ENCODE results near the gene TRAPPC3L. TPM values are rescaled to one million over a fixed set of nuclear protein-coding genes. Genes with fewer than 3 reads are reported as not detected.

Gene TRAPPC3L
- total RNA-seq, 1 experiment from 2014 or later: not detected

DNA sequence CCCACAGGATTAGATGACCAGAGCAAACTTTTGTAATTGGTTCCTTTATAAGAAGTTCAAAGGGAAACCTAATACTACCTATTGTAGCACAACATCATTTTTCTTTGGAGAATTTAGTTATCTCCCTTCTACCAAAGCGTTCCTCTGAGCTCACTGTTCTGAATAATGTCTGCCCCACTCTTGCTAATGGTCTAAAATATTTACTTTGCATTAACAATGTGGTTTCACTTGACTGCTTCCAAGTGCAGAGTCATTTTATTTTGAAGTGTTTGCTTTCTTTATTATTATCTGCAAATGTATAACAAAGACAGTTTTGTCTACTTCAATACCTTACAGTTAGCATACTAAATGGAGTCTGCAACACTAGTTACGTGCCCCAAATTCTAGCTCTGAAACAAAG, 15.0 kb downstream of the TRAPPC3L start:
- Mint-ChIP-seq H3K4me3 (ENCODE audit: unreplicated experiment) (peak overlapping the region; percentile 60), H3K27ac (ENCODE audit: unreplicated experiment) (no peak overlapping the region), H3K9me3 (ENCODE audit: unreplicated experiment) (no peaks in the 10 kb centered on the region), H3K4me1 (ENCODE audit: low read depth, unreplicated experiment) (peaks cover 37% of the 10 kb centered on the region), H3K36me3 (ENCODE audit: insufficient read depth, unreplicated experiment) (peaks cover 5% of the 10 kb centered on the region), H3K27me3 (ENCODE audit: insufficient read depth, unreplicated experiment) (no peaks in the 10 kb centered on the region)
- Histone ChIP-seq H3K36me3 (ENCODE audit: control insufficient read depth, insufficient read depth, low read length) (no peaks in the 10 kb centered on the region), H3K9me3 (no peaks in the 10 kb centered on the region), H3K4me1 (peaks cover 49% of the 10 kb centered on the region), H3K4me3 (ENCODE audit: low read depth, low read length) (no peak overlapping the region), H3K27me3 (replicated peaks; ENCODE audit: control insufficient read depth, insufficient read depth, low read length) (no peaks in the 10 kb centered on the region)
- ChIA-PET POLR2A (interaction anchor here (1.0 kb wide), 1 partner anchor 19 kb away, joined by 4 read pairs; the partner anchor contains the start of gene CALHM5), CTCF (interaction anchor here (1.6 kb wide), 2 partner anchors 19 to 243 kb away, joined by 6 to 14 read pairs; partner anchors contain the start of gene CALHM5)
- DNase-seq: no peak
- intact Hi-C loops (cut with micrococcal nuclease; ENCODE audit: unreplicated experiment): loop anchor here (10.0 kb wide), 1 partner anchor 314 kb away; no protein-coding TSS in a partner anchor
- TF ChIP-seq, protein P1, sequence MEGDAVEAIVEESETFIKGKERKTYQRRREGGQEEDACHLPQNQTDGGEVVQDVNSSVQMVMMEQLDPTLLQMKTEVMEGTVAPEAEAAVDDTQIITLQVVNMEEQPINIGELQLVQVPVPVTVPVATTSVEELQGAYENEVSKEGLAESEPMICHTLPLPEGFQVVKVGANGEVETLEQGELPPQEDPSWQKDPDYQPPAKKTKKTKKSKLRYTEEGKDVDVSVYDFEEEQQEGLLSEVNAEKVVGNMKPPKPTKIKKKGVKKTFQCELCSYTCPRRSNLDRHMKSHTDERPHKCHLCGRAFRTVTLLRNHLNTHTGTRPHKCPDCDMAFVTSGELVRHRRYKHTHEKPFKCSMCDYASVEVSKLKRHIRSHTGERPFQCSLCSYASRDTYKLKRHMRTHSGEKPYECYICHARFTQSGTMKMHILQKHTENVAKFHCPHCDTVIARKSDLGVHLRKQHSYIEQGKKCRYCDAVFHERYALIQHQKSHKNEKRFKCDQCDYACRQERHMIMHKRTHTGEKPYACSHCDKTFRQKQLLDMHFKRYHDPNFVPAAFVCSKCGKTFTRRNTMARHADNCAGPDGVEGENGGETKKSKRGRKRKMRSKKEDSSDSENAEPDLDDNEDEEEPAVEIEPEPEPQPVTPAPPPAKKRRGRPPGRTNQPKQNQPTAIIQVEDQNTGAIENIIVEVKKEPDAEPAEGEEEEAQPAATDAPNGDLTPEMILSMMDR (IDR thresholded peaks at IDR 0.05; ENCODE audit: insufficient read depth in 1 of 2, low read depth in 1 of 2, low read length in 1 of 2, severe bottlenecking in 1 of 2, unreplicated experiment in 1 of 2): no peak
- no TSS peak for BruUV-seq (replicated peaks)

DNA sequence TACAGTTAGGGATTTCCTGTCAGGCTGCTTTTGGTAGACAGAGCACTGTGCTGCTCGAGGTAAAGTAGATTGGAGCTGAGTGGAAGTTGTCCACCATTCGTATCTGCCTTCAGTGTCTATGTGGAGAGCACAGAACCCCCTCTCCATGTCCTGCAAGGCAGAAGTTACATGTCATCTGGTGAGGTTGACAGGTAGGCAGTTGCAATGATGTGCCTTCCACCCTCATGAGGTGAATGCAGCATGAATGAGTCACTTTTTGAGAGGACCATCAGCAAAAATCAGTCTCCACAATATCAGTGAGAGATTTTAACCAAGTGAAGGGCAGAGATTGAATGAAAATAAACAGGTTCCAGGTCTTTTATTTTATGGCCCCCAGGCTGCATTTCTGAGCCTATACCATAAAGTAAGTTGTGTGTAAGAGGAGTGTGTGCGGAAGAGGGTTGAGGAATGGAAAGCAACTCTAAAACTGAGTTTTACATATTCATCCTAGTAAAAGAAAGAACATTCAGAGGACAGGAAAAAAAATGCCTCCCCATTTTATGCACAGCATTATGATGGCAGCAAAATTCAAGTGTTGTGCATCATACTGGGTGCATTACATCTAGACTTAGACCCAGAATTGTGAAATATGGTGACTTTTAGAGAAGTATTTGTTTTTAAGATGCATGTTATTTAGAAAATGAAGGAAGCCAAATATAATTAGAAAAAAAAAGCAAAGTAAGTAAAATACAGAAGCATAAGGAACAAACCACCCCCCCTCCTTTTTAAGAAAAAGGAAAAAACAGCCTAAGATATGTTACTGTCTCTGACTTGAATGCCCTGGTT, 15.8 kb downstream of the TRAPPC3L start:
- ChIA-PET POLR2A (interaction anchor here (1.0 kb wide), 1 partner anchor 18 kb away, joined by 4 read pairs; the partner anchor contains the start of gene CALHM5), CTCF (interaction anchor here (0.9 to 1.6 kb wide), 3 partner anchors 18 to 242 kb away, joined by 3 to 14 read pairs (median 6); partner anchors contain the start of gene CALHM5)

DNA sequence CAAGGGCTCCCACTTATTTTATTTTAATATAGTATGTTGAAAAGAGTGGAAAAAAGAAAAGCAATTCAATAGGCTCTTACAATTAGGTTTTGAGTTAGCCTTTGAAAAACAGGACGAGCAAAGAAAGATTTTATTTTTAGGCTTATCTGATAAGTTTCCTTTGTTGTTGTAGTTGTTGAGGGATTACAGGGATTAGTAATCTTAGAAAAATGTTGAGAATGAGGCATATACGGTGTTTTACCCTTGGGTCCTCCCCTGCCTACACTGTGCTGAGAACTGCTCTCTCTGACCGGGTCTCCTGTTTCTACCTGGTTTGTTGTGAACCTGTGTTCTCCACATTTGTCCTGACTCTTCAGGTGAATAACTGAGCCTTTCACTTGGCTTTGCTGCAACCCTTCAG, 16.7 kb downstream of the TRAPPC3L start:
- H3K9me3 ChIP-seq: no peaks in the 10 kb centered on the region
- H3K36me3 Mint-ChIP-seq (ENCODE audit: insufficient read depth, unreplicated experiment): peaks cover 5% of the 10 kb centered on the region
- ChIA-PET POLR2A (no interaction called here), CTCF (interaction anchor here (0.9 kb wide), 1 partner anchor 17 kb away, joined by 3 read pairs; the partner anchor contains the start of gene CALHM5)
- peak overlapping the region; percentile 17 for H3K27ac Mint-ChIP-seq (ENCODE audit: unreplicated experiment)
- no peaks in the 10 kb centered on the region for H3K9me3 Mint-ChIP-seq (ENCODE audit: unreplicated experiment)
- peaks cover 37% of the 10 kb centered on the region for H3K4me1 Mint-ChIP-seq (ENCODE audit: low read depth, unreplicated experiment)
- BruUV-seq (replicated peaks): no TSS peak
- intact Hi-C loops (cut with micrococcal nuclease; ENCODE audit: unreplicated experiment): loop anchor here (1.0 kb wide), 1 partner anchor 17 kb away; the partner anchor contains the start of gene CALHM5
- H3K4me1 ChIP-seq: peaks cover 47% of the 10 kb centered on the region
- TF ChIP-seq, protein P1 (IDR thresholded peaks at IDR 0.05; ENCODE audit: insufficient read depth in 1 of 2, low read depth in 1 of 2, low read length in 1 of 2, severe bottlenecking in 1 of 2, unreplicated experiment in 1 of 2): no peak
- no peaks in the 10 kb centered on the region for H3K27me3 ChIP-seq (replicated peaks; ENCODE audit: control insufficient read depth, insufficient read depth, low read length)
- peak; percentile 58 to 60 for DNase-seq
- H3K36me3 ChIP-seq (ENCODE audit: control insufficient read depth, insufficient read depth, low read length): no peaks in the 10 kb centered on the region
- H3K4me3 Mint-ChIP-seq (ENCODE audit: unreplicated experiment): peak overlapping the region; percentile 60
- no peaks in the 10 kb centered on the region for H3K27me3 Mint-ChIP-seq (ENCODE audit: insufficient read depth, unreplicated experiment)
- no peak overlapping the region for H3K4me3 ChIP-seq (ENCODE audit: low read depth, low read length)

More for the DNA sequence above, 15.8 kb downstream of the TRAPPC3L start:
- Mint-ChIP-seq H3K4me1 (ENCODE audit: low read depth, unreplicated experiment) (peaks cover 37% of the 10 kb centered on the region), H3K9me3 (ENCODE audit: unreplicated experiment) (no peaks in the 10 kb centered on the region), H3K27ac (ENCODE audit: unreplicated experiment) (peak overlapping the region; percentile 17), H3K27me3 (ENCODE audit: insufficient read depth, unreplicated experiment) (no peaks in the 10 kb centered on the region), H3K36me3 (ENCODE audit: insufficient read depth, unreplicated experiment) (peaks cover 5% of the 10 kb centered on the region), H3K4me3 (ENCODE audit: unreplicated experiment) (peak overlapping the region; percentile 60)
- no peaks in the 10 kb centered on the region for H3K27me3 ChIP-seq (replicated peaks; ENCODE audit: control insufficient read depth, insufficient read depth, low read length)
- H3K4me1 ChIP-seq: peaks cover 47% of the 10 kb centered on the region
- BruUV-seq (replicated peaks): no TSS peak
- H3K36me3 ChIP-seq (ENCODE audit: control insufficient read depth, insufficient read depth, low read length): no peaks in the 10 kb centered on the region
- intact Hi-C loops (cut with micrococcal nuclease; ENCODE audit: unreplicated experiment): loop anchor here (1.0 to 10.0 kb wide), 2 partner anchors 18 to 315 kb away; partner anchors contain the start of gene CALHM5
- no peak for DNase-seq
- H3K9me3 ChIP-seq: no peaks in the 10 kb centered on the region
- no peak overlapping the region for H3K4me3 ChIP-seq (ENCODE audit: low read depth, low read length)
- TF ChIP-seq, protein P1 (IDR thresholded peaks at IDR 0.05; ENCODE audit: insufficient read depth in 1 of 2, low read depth in 1 of 2, low read length in 1 of 2, severe bottlenecking in 1 of 2, unreplicated experiment in 1 of 2): no peak
